Panc1 (cell line): Measurements from ENCODE around the gene PIK3R4.

Experiments
- CTCF ChIP-seq: fragments of 450-650 bp; IDR thresholded peaks from 2 replicates; pipeline ENCODE4 v1.5.1; 2017; ENCODE audit warnings: mild to moderate bottlenecking
- SIN3A ChIP-seq: IDR thresholded peaks from 2 replicates; pipeline ENCODE4 v1.6.1; 2012; ENCODE audit warnings: low read depth, mild to moderate bottlenecking, low read length, moderate library complexity, borderline replicate concordance; ENCODE audit not compliant: insufficient read depth

GRCh38 chr3:130636480-130637234, 110.0 kb downstream of the PIK3R4 start:
- no peak for TF ChIP-seq CTCF
- TF ChIP-seq SIN3A: no peak
